HepG2 (cell line): Measurements from ENCODE around the gene TSG101. TPM values are rescaled to one million over a fixed set of nuclear protein-coding genes. Genes with fewer than 3 reads are reported as not detected.

Source experiments
- CEBPB ChIP-seq: IDR thresholded peaks from 2 replicates; pipeline ENCODE4 v1.6.1; 2011; ENCODE audit warnings: low read depth, low read length, improper control_type of control experiment, borderline replicate concordance
- FOXA3 ChIP-seq: IDR thresholded peaks from 2 replicates; pipeline ENCODE4 v1.6.1; 2016; ENCODE audit warnings: missing genetic modification reagents, missing compliant biosample characterization
- FOXK2 ChIP-seq: fragments of 450-650 bp; IDR thresholded peaks from 2 replicates; pipeline ENCODE4 v1.6.1; 2016
- FOXO1 ChIP-seq: sonication (generic); formaldehyde crosslinking; IDR thresholded peaks from 2 replicates; pipeline ENCODE4 v1.4.0; 2020; ENCODE audit warnings: missing genetic modification reagents
- GLMP ChIP-seq: sonication (generic); formaldehyde crosslinking; IDR thresholded peaks from 2 replicates; pipeline ENCODE4 v1.9.0; 2021; ENCODE audit warnings: missing genetic modification reagents, mild to moderate bottlenecking, borderline replicate concordance
- HNRNPK ChIP-seq: fragments of 200-400 bp; formaldehyde crosslinking; IDR thresholded peaks from 2 replicates; pipeline ENCODE4 v1.6.1; 2018; ENCODE audit warnings: low read length, low read depth, moderate library complexity, mild to moderate bottlenecking; ENCODE audit not compliant: poor library complexity, severe bottlenecking
- MAFK ChIP-seq, 2 experiments: IDR thresholded peaks in 1 of 2; conservative IDR thresholded peaks in 1 of 2; 2 replicates each; pipeline ENCODE4 v1.6.1; 2011; ENCODE audit warnings: improper control_type of control experiment in 2 of 2, low read length in 2 of 2
- MED8 ChIP-seq: sonication (generic); formaldehyde crosslinking; IDR thresholded peaks from 2 replicates; pipeline ENCODE4 v1.8.1; 2023; ENCODE audit warnings: mild to moderate bottlenecking, missing genetic modification reagents; ENCODE audit not compliant: insufficient replicate concordance
- NAIF1 ChIP-seq: sonication (generic); formaldehyde crosslinking; IDR thresholded peaks from 2 replicates; pipeline ENCODE4 v1.5.0; 2020; ENCODE audit warnings: mild to moderate bottlenecking, missing genetic modification reagents, borderline replicate concordance
- NR2F1 ChIP-seq, 2 experiments: fragments of 450-650 bp in 1 of 2; formaldehyde crosslinking in 1 of 2; IDR thresholded peaks; 2 replicates each; pipeline versions ENCODE4 v1.5.0 to v1.6.1; 2016 to 2020; ENCODE audit warnings: mild to moderate bottlenecking in 1 of 2, missing compliant biosample characterization in 1 of 2, missing genetic modification reagents in 1 of 2, moderate library complexity in 1 of 2
- THAP11 ChIP-seq: IDR thresholded peaks from 2 replicates; pipeline ENCODE4 v1.6.1; 2016; ENCODE audit warnings: missing biosample characterization, missing genetic modification reagents
- XRCC5 ChIP-seq: fragments of 200-400 bp; formaldehyde crosslinking; optimal IDR thresholded peaks from 2 replicates; pipeline ENCODE3; 2017; ENCODE audit warnings: mild to moderate bottlenecking, low read length
- ZKSCAN1 ChIP-seq: fragments of 150-350 bp; IDR thresholded peaks from 2 replicates; pipeline ENCODE4 v1.6.1; 2014; ENCODE audit warnings: low read length
- ZNF124 ChIP-seq: sonication (generic); formaldehyde crosslinking; IDR thresholded peaks from 2 replicates; pipeline ENCODE4 v1.4.0; 2020; ENCODE audit warnings: missing genetic modification reagents
- ZNF225 ChIP-seq: sonication (generic); formaldehyde crosslinking; IDR thresholded peaks from 2 replicates; pipeline ENCODE4 v1.4.0; 2020; ENCODE audit warnings: mild to moderate bottlenecking, missing genetic modification reagents
- ZNF264 ChIP-seq: sonication (generic); formaldehyde crosslinking; IDR thresholded peaks from 2 replicates; pipeline ENCODE4 v1.4.0; 2020; ENCODE audit warnings: missing genetic modification reagents
- ZNF34 ChIP-seq: sonication (generic); formaldehyde crosslinking; IDR thresholded peaks from 2 replicates; pipeline ENCODE4 v1.4.0; 2020; ENCODE audit warnings: mild to moderate bottlenecking, missing genetic modification reagents, borderline replicate concordance
- ZNF550 ChIP-seq: sonication (generic); formaldehyde crosslinking; IDR thresholded peaks from 2 replicates; pipeline ENCODE4 v1.4.0; 2020; ENCODE audit warnings: mild to moderate bottlenecking, missing genetic modification reagents, borderline replicate concordance
- polyA plus RNA-seq, 8 experiments: library from polyadenylated mRNA; depleted of rRNA in 3 of 8; stranded (reverse) in 7 of 8; unstranded in 1 of 8; fragments of >200 nt; fragmentation: Illumina TruSeq in 4 of 8; extraction: Trizol in 4 of 8; gene quantifications; 2 replicates each; pipeline versions ENCODE4 v1.2.1 to v1.2.3, GENCODE V29; 2011 to 2016; ENCODE audit warnings: low read depth in 4 of 8, missing spikeins in 1 of 8, mixed read lengths in 1 of 8; ENCODE audit not compliant: insufficient read depth in 1 of 8
- total RNA-seq, 5 experiments: library from RNA; depleted of rRNA; stranded (reverse); fragments of >200 nt; fragmentation: Illumina TruSeq; extraction: Trizol; gene quantifications; 2 replicates each; pipeline ENCODE4 v1.2.3, GENCODE V29; 2016; ENCODE audit warnings: low read depth in 1 of 5
- TF ChIP-seq, protein P1 (sequence below): sonication (generic); formaldehyde crosslinking; IDR thresholded peaks from 2 replicates; pipeline ENCODE4 v1.4.0; 2020; ENCODE audit warnings: mild to moderate bottlenecking, missing genetic modification reagents
- TF ChIP-seq, protein P2 (sequence below): sonication (generic); formaldehyde crosslinking; IDR thresholded peaks from 2 replicates; pipeline ENCODE4 v1.8.0; 2022; ENCODE audit warnings: mild to moderate bottlenecking, missing genetic modification reagents, moderate library complexity
- TF ChIP-seq, protein P3 (sequence below): sonication (generic); formaldehyde crosslinking; IDR thresholded peaks from 2 replicates; pipeline ENCODE4 v1.4.0; 2020; ENCODE audit warnings: missing genetic modification reagents
- TF ChIP-seq, protein P4 (sequence below): IDR thresholded peaks from 2 replicates; pipeline ENCODE4 v1.6.1; 2016; ENCODE audit warnings: missing genetic modification reagents, missing compliant biosample characterization

Gene TSG101
- total and polyA plus RNA-seq, 2 of the 13 experiments (the other 11 are each of a cell fraction or from before 2014, with no cell fraction given), result 69.3 to 206 TPM

- no peak for TF ChIP-seq GLMP (CRISPR knock-in tag)
- no peak for TF ChIP-seq MED8
- no peak for TF ChIP-seq ZNF124 (CRISPR knock-in tag)
- 0 out of 2 replicates have a peak, but pooled peaks have one; percentile 30 for TF ChIP-seq FOXA3 (CRISPR knock-in tag)
- no peak for TF ChIP-seq HNRNPK
- TF ChIP-seq, protein P1, sequence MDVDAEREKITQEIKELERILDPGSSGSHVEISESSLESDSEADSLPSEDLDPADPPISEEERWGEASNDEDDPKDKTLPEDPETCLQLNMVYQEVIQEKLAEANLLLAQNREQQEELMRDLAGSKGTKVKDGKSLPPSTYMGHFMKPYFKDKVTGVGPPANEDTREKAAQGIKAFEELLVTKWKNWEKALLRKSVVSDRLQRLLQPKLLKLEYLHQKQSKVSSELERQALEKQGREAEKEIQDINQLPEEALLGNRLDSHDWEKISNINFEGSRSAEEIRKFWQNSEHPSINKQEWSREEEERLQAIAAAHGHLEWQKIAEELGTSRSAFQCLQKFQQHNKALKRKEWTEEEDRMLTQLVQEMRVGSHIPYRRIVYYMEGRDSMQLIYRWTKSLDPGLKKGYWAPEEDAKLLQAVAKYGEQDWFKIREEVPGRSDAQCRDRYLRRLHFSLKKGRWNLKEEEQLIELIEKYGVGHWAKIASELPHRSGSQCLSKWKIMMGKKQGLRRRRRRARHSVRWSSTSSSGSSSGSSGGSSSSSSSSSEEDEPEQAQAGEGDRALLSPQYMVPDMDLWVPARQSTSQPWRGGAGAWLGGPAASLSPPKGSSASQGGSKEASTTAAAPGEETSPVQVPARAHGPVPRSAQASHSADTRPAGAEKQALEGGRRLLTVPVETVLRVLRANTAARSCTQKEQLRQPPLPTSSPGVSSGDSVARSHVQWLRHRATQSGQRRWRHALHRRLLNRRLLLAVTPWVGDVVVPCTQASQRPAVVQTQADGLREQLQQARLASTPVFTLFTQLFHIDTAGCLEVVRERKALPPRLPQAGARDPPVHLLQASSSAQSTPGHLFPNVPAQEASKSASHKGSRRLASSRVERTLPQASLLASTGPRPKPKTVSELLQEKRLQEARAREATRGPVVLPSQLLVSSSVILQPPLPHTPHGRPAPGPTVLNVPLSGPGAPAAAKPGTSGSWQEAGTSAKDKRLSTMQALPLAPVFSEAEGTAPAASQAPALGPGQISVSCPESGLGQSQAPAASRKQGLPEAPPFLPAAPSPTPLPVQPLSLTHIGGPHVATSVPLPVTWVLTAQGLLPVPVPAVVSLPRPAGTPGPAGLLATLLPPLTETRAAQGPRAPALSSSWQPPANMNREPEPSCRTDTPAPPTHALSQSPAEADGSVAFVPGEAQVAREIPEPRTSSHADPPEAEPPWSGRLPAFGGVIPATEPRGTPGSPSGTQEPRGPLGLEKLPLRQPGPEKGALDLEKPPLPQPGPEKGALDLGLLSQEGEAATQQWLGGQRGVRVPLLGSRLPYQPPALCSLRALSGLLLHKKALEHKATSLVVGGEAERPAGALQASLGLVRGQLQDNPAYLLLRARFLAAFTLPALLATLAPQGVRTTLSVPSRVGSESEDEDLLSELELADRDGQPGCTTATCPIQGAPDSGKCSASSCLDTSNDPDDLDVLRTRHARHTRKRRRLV (CRISPR knock-in tag), result no peak
- no peak for TF ChIP-seq ZNF34 (CRISPR knock-in tag)
- TF ChIP-seq THAP11 (CRISPR knock-in tag), result 0 out of 2 replicates have a peak, but pooled peaks have one; percentile 32
- TF ChIP-seq FOXO1 (CRISPR knock-in tag), result peak; percentile 52; the same call in 1 of the 2 replicates
- 0 out of 4 replicates have a peak, but pooled peaks of 1 of the 2 experiments have one; percentile 26 for TF ChIP-seq NR2F1 (CRISPR knock-in tag; IDR thresholded peaks at IDR 0.05)
- TF ChIP-seq, protein P2, sequence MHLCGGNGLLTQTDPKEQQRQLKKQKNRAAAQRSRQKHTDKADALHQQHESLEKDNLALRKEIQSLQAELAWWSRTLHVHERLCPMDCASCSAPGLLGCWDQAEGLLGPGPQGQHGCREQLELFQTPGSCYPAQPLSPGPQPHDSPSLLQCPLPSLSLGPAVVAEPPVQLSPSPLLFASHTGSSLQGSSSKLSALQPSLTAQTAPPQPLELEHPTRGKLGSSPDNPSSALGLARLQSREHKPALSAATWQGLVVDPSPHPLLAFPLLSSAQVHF (CRISPR knock-in tag), result no peak
- no peak for TF ChIP-seq ZNF225 (CRISPR knock-in tag)
- TF ChIP-seq ZKSCAN1, result no peak
- no peak for TF ChIP-seq NAIF1
- no peak for TF ChIP-seq FOXK2
- no peak for TF ChIP-seq XRCC5
- no peak for TF ChIP-seq MAFK (conservative IDR thresholded peaks at IDR 0.05 in 1 of 2, IDR thresholded peaks at IDR 0.05 in 1 of 2; ENCODE audit: low read length in 2 of 2)
- no peak for TF ChIP-seq ZNF264 (CRISPR knock-in tag)
- no peak for TF ChIP-seq ZNF550
- TF ChIP-seq, protein P3, sequence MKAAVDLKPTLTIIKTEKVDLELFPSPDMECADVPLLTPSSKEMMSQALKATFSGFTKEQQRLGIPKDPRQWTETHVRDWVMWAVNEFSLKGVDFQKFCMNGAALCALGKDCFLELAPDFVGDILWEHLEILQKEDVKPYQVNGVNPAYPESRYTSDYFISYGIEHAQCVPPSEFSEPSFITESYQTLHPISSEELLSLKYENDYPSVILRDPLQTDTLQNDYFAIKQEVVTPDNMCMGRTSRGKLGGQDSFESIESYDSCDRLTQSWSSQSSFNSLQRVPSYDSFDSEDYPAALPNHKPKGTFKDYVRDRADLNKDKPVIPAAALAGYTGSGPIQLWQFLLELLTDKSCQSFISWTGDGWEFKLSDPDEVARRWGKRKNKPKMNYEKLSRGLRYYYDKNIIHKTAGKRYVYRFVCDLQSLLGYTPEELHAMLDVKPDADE (CRISPR knock-in tag), result no peak
- TF ChIP-seq, protein P4, sequence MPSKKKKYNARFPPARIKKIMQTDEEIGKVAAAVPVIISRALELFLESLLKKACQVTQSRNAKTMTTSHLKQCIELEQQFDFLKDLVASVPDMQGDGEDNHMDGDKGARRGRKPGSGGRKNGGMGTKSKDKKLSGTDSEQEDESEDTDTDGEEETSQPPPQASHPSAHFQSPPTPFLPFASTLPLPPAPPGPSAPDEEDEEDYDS, result no peak
- no peak for TF ChIP-seq CEBPB
Measured at GRCh38 chr11:18524248-18524647, 2.5 kb downstream of the TSG101 start (continued).
